ENCODE data around the gene DOK7. TPM values are rescaled to one million over a fixed set of nuclear protein-coding genes. Genes with fewer than 3 reads are reported as not detected.
A peak's percentile ranks its signal among the peaks of the same experiment; 100 is the strongest.

DOK7 gene
- total RNA-seq, 2 experiments from 2014 or later, result not detected

- DNase-seq, result peak in 1 of 14 experiments; percentile 4
- CTCF ChIA-PET, result no interaction called here
Observed at GRCh38 chr4:3530051-3530450, 66.9 kb downstream of the DOK7 start.

DNA sequence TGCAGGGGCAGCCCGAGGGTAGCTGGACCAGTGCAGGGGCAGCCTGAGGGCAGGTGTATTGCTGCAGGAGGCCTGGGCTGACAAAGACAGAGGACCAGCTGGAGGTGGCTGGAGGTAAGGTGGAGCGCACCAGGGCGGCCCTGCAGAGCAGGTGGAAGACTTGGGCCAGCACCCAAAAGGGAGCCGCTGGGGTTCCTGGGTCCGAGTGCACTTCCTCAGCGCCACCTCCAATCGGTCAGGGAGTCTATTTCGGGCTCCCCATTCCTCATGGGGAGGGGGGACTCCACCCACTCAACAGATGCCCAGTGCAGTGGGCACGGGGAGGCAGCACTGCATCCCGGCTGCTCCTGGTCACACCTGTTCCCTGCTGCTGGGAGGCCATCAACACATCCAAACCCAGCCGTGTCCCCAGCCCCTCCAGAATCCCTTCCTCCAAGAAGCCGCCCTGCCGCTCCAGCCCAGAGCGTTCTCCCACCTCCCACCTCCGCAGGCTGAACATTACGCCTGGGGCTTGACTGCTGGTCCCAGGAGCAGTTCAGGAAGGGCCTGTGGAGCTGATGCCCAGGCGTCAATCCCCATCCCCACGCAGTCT lies 67.7 kb downstream of the DOK7 start:
- no peaks in the 10 kb centered on the region for H3K27me3 ChIP-seq (ENCODE audit: control insufficient read depth in 1 of 2, insufficient read depth in 2 of 2, low read length in 2 of 2)
- H3K27ac Mint-ChIP-seq, result no peak overlapping the region
- peaks cover 44% of the 10 kb centered on the region for H3K4me1 Mint-ChIP-seq (ENCODE audit: low read depth)

More at GRCh38 chr4:3530051-3530450, 66.9 kb downstream of the DOK7 start:
- Mint-ChIP-seq H3K4me3 (peak overlapping the region; percentile 100), H3K27ac (no peak overlapping the region), H3K4me1 (ENCODE audit: low read depth) (peaks cover 44% of the 10 kb centered on the region), H3K27me3 (no peaks in the 10 kb centered on the region), H3K9me3 (no peaks in the 10 kb centered on the region), H3K36me3 (ENCODE audit: low read depth) (peaks cover 47% of the 10 kb centered on the region)
- TF ChIP-seq CTCF (IDR thresholded peaks at IDR 0.05), result no peak
- H3K9me3 ChIP-seq (ENCODE audit: control insufficient read depth in 1 of 2, insufficient read depth in 1 of 2, low read length in 2 of 2), result no peaks in the 10 kb centered on the region
- H3K27me3 ChIP-seq (ENCODE audit: control insufficient read depth in 1 of 2, insufficient read depth in 2 of 2, low read length in 2 of 2), result no peaks in the 10 kb centered on the region
- POLR2A ChIA-PET, result no interaction called here
- no peak overlapping the region for H3K27ac ChIP-seq (ENCODE audit: low read depth in 1 of 2, low read length in 2 of 2)
- intact Hi-C loops (cut with DNase I, micrococcal nuclease), result loop anchor here in 1 of 2 experiments (5.0 to 10.0 kb wide), 3 partner anchors 427 to 1285 kb away; partner anchors contain the start of genes FAM193A, HAUS3 and POLN
- H3K36me3 ChIP-seq (ENCODE audit: insufficient read depth, low read length), result peaks cover 32% of the 10 kb centered on the region
- H3K4me1 ChIP-seq (ENCODE audit: insufficient read depth, low read length), result peaks cover 54% of the 10 kb centered on the region
- no peak overlapping the region for H3K4me3 ChIP-seq (ENCODE audit: low read length)
- no peak for ATAC-seq (ENCODE audit: poor library complexity)

GRCh38 chr4:3531318-3531878 lies 68.3 kb downstream of the DOK7 start:
- intact Hi-C loops (cut with DNase I, micrococcal nuclease), result loop anchor here in 1 of 2 experiments (5.0 to 10.0 kb wide), 3 partner anchors 426 to 1287 kb away; partner anchors contain the start of genes FAM193A, HAUS3 and POLN
- POLR2A ChIA-PET, result interaction anchor here (0.6 kb wide), 1 partner anchor 1038 kb away, joined by 4 read pairs; no protein-coding TSS in a partner anchor
- Histone ChIP-seq H3K9me3 (ENCODE audit: control insufficient read depth in 1 of 2, insufficient read depth in 1 of 2, low read length in 2 of 2) (peaks cover 0 to 8% of the 10 kb centered on the region in 2 experiments), H3K4me3 (ENCODE audit: low read length) (peak overlapping the region; percentile 85), H3K27ac (ENCODE audit: low read depth in 1 of 2, low read length in 2 of 2) (no peak overlapping the region), H3K4me1 (ENCODE audit: insufficient read depth, low read length) (peaks cover 54% of the 10 kb centered on the region), H3K27me3 (ENCODE audit: control insufficient read depth in 1 of 2, insufficient read depth in 2 of 2, low read length in 2 of 2) (no peaks in the 10 kb centered on the region), H3K36me3 (ENCODE audit: insufficient read depth, low read length) (peaks cover 23% of the 10 kb centered on the region)
- Mint-ChIP-seq H3K4me1 (ENCODE audit: low read depth) (peaks cover 43% of the 10 kb centered on the region), H3K36me3 (ENCODE audit: low read depth) (peaks cover 35% of the 10 kb centered on the region), H3K27ac (peak overlapping the region; percentile 18), H3K27me3 (no peaks in the 10 kb centered on the region), H3K9me3 (no peaks in the 10 kb centered on the region), H3K4me3 (peak overlapping the region; percentile 100)
- DNase-seq, result peak in 1 of 14 experiments; percentile 4
- ATAC-seq (ENCODE audit: poor library complexity), result no peak
- CTCF ChIA-PET, result no interaction called here
- no peak for TF ChIP-seq CTCF (IDR thresholded peaks at IDR 0.05)

More for the DNA sequence above, 67.7 kb downstream of the DOK7 start:
- Mint-ChIP-seq H3K4me3 (peak overlapping the region; percentile 100), H3K9me3 (no peaks in the 10 kb centered on the region), H3K27me3 (no peaks in the 10 kb centered on the region), H3K36me3 (ENCODE audit: low read depth) (peaks cover 40% of the 10 kb centered on the region)
- H3K9me3 ChIP-seq (ENCODE audit: control insufficient read depth in 1 of 2, insufficient read depth in 1 of 2, low read length in 2 of 2), result peaks cover 0 to 2% of the 10 kb centered on the region in 2 experiments
- intact Hi-C loops (cut with DNase I, micrococcal nuclease), result loop anchor here in 1 of 2 experiments (5.0 to 10.0 kb wide), 3 partner anchors 427 to 1286 kb away; partner anchors contain the start of genes FAM193A, HAUS3 and POLN
- H3K4me3 ChIP-seq (ENCODE audit: low read length), result peak overlapping the region; percentile 85
- no peak overlapping the region for H3K27ac ChIP-seq (ENCODE audit: low read depth in 1 of 2, low read length in 2 of 2)
- DNase-seq (peak in 2 of 14 experiments; percentile 10 to 25), ATAC-seq (ENCODE audit: poor library complexity) (no peak)
- H3K4me1 ChIP-seq (ENCODE audit: insufficient read depth, low read length), result peaks cover 54% of the 10 kb centered on the region
- H3K36me3 ChIP-seq (ENCODE audit: insufficient read depth, low read length), result peaks cover 27% of the 10 kb centered on the region
- ChIA-PET CTCF (no interaction called here), POLR2A (no interaction called here)
- no peak for TF ChIP-seq CTCF (IDR thresholded peaks at IDR 0.05)

All from CD4-positive, alpha-beta T cell (primary cell).